HG02870 (cell line): ENCODE data around the gene GPR35.
"Not testable (repeated sequence)": the region's sequence is repeated elsewhere in the genome, so short reads cannot be mapped to it uniquely, and the experiment has no call there.

Source experiments
- ATAC-seq: cut with Tn5 transposase; IDR thresholded peaks from one replicate; pipeline ENCODE4 v1.9.1; 2021; ENCODE audit warnings: mild to moderate bottlenecking, moderate library complexity; ENCODE audit not compliant: unreplicated experiment

GPR35 gene

DNA sequence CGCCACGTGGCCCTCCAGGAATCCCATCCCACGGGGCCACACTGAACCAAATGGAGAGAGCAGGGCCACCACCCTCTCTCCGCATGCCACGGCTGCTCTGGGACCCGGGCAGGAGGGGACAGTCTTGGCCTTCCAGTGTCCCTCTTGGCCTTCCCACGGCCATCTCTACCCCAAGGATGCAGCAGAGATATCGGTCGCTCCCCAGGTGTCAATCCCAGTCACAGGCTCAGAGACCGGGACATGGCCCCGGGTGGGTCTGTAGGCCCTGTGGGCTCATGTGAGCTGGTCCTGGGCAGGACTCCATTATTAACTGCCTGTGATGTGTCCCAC is 23.5 kb upstream of the GPR35 start:
- ATAC-seq = no peak

DNA sequence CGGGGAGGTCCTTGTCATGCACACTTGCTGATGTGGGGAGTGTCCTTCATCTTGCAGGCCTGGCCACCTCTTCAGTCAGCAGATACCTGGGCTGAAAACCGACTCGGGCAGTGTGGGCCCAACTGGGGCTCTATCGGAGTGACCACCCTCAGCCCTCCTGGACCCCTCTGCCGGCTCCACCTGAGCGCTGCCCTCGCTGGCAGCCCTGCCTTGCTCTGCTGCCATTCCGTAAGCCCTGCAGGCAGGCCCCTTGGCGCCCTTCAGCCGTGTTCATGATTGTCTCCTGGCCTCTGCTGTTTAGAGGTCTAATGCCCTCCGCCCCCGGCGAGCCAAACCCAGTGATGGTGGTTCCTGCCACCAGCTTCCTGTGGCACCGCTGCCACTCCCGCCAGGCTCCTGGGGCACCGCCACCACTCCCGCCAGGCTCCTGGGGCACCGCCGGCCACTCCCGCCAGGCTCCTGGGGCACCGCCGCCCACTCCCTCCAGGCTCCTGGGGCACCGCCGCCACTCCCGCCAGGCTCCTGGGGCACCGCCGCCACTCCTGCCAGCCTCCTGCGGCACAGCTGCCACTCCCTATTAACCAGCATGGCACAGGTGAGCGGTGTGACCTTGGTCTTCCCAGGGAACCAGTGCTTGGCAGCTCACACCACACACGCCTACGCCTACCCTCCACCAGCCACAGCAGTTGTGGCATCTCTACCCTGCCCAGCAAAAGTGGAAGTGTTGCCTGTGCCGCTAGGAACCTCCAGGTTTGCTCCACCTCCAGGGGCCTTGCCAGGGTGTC is 22.8 kb upstream of the GPR35 start:
- no peak for ATAC-seq

DNA sequence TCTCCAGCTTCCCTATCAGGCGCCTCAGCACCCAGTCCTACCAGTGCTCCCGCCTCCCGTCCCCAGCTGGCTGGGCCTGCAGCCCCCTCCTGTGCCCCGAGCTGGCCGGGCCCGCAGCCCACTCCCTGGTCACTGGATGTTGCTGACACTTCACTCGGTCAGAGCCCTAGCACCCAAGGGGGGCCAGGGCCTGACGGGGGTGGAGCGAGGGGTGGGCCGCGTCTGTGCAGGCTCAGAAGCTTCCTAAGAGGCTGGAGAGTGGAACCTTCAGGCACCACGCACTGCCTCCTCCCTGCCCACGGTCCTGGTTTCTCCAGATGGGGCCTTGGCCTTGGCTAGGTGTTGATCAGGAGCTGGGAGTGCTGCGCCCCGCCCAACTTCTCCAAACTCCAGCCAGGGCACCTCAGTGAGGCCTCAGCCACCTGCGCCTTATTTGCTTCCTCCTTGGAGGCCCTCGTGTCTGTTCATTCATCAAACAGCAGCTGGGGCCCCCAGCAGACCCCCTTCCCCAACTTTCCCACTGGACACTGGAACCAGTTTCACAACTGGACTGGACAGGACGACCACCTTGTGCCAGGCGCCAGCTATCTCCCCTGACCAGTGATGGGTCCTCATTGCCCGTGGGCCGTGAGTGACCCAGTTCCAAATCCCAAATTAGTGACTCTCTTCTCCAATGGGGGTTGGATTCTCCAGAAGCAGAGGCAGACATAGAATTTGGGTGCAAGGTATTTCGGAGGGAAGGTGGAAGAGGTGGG is 22.0 kb upstream of the GPR35 start:
- no peak for ATAC-seq

DNA sequence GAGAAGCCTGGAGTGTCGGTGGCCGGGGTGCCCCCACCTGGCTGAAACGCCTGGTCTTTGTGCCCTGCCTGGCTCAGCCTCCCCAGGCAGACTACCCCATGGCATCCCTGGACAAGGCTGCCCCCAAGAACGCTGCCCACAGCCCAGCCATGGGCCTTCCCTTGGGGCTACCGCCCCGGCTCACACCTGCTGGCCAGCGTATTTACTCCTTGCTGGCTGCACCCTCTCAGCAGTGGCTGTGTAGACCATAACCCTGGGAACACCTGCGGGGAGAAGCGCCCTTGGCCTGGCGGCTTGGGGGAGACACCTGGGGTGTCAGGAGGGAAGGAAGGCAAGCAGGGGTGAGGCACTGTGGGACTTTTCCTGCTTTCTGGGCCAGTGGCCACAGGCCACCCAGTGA is 21.4 kb upstream of the GPR35 start:
- no peak for ATAC-seq

DNA sequence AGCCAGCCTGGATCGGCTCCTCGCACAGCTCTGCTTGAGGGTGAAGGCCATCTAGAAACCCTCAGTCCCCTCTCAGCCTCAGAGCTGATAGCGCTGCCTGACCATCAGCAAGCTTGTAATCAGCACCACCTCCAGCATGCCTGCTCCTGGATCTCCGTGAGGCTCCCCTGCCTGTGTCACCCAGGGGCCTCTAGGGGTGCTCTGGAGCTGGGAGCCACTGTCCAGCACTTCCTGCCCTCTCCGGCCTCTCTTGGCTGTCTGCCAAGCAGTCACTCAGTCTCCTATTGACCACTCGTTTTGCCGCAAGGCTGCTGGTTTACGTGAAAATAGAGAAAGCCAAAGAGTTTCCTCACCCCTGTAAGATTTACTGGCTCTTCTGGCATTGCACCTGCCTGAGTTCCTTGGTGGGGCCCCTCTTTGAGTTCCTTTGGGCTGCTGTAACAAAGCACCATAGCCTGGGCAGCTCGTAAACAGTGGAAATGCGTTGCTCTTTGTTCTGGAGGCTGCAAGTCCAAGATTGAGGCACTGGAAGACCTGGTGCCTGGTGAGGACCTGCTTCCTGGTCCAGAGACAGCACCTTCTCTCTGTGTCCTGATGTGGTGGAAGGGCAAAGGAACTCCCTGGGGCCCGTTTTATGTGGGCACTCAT is 20.9 kb upstream of the GPR35 start:
- ATAC-seq = no peak

DNA sequence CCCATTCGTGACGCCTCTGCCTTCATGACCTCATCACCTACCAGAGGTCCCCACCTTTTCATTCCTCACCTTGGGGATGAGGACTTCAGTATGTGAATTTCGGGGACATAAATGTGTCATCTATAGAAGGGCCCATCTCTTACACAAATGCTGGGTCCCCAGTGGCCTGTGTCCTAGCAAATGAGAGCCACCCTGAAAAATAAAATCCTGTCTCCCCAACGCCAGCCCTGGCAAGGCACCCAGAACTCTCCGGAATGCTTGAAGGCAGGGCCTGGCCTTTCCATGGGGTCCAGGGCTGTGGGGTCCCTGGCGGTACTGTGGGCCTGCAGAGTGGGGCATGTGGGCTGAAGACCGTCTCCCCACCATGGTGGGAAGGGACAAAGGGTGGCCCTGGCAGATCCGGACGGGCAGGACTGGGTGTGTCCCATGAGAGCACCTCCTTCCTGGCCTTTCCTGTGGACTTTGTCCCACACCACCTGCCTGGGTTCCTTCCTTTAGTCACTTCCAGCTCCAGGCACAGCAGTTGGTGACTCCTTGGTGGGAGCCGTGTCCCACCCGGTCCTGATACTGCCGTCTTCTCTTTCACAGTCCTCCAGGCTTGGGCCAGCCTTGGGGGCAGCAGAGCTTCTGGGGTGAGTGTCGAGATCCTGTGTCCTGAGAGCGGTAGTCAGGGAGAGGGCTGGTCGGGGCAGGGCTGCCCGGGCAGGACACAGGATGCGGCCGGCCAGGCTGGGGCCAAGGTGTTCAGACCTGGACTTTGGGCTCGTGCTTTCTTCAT is 20.2 kb upstream of the GPR35 start:
- ATAC-seq = no peak

DNA sequence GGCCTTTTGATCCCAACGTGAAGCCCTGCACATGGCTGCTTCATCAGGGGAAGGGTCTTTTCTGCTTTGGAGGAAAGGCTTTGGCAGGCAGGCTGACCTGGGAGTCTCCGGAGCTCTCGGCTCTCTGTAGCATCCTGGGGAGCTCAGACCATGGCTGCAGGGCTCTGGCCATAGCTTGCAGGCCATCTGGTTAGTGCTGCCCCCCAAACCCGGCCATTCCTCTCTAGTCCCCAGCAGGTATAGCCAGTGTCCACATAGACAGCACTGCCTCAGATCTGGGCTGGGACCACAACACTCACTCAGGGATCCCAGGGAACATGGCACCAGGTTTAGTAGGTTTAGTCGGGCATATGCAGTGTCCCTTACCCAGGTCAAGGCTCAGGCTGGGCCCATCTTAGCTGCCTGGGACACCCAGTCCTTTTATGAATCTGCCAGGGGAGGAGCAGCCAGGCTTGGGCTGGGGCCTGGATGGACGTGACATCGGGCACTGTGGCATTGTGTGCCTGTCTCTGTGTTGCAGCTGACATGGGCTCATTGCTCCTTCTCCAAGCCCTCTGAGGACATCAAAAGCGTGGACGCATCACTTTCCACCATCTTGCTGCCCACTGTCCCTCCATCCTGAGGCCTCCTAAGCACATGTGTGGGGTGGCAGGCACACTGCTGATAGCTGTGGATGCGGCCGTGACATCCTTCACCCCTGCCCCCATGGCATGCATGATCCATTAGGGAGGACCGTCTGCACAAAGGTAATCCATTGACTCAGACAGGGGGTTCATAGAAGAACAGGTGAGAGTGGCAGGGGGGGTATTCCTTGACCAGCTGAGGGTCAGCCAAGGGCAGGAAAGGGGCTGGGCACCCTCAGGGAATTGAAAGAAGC is 19.2 kb upstream of the GPR35 start:
- no peak for ATAC-seq

DNA sequence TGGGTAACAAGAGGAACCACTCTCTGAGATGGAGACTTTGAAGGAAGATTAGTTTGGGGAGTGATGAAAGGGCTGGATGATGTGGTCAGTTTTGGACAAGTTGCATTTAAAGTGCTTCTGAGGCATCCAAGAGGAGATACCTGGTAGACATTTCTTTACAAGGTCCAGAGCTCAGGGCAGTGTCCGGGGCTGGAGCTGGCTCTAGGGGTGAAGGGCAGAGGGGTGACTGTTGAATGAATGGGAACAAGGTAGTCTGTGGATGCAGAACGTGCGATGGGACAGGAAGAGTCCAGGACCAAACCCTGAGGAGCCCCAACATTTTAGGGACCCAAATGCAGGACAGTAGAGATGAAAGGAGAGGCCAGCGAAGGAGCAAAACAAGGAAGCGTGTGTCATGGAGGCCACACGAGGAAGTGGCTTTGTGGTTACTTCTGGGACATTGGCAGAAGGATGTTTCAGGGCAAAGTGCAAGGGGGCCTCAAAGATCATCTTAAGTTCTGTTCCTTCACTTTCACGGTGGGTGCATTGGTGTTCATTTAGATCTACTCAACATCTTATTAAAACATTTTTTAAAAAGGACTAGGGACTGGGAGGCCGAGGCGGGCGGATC is 13.6 kb upstream of the GPR35 start:
- no peak for ATAC-seq

DNA sequence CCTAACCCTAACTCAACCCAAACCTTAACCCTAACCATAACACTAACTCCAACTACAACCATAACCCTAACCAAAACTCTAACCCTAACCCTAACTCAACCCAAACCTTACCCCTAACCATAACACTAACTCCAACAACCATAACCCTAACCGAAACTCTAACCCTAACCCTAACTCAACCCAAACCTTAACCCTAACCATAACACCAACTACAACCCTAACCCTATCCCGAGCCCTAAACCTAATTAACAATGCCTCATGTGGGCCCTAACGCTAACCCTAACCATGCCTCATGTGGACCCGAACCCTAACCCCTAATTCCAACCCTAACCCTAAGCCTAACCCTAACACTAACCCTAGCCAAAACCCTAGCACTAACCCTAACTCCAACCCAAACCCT is 11.5 kb upstream of the GPR35 start:
- no peak for ATAC-seq

DNA sequence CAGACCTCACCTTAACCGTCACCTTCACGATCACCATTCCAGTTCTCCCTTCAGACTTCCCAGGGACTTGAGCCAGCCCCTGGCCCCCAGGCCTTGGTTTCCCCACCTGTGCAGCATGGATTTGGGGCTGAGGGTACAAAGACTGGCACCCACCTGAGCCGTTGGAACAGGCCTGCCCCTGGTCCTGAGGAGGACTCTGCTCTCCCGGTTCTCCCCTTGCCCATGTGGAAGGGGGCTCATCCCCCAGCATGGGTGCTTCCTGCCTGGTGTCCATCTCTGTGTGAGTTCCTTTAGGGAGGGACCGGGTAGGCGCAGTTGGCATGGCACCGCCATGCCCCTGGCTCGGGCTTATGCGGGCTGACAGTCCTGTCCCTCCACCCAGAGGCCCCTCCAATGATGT is 10.9 kb upstream of the GPR35 start:
- ATAC-seq = no peak

DNA sequence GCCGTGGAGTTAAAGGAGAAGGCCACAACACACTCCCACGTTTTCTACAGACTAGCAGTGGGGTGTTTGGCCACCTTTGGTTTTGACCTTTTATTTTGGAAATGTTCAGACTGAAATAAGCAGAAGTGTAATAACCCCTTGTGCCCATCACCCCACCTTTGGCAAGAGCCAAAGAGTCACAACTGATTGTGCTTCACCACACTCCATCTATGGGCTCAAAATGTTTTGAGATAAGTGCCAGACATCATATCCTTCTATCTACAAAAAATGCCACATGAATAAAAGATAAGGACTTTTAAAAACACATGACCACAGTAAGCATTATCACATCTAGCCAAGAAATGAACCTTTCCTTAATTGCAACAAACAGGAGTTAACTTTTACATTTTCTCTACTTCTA is 9.9 kb upstream of the GPR35 start:
- ATAC-seq = no peak

DNA sequence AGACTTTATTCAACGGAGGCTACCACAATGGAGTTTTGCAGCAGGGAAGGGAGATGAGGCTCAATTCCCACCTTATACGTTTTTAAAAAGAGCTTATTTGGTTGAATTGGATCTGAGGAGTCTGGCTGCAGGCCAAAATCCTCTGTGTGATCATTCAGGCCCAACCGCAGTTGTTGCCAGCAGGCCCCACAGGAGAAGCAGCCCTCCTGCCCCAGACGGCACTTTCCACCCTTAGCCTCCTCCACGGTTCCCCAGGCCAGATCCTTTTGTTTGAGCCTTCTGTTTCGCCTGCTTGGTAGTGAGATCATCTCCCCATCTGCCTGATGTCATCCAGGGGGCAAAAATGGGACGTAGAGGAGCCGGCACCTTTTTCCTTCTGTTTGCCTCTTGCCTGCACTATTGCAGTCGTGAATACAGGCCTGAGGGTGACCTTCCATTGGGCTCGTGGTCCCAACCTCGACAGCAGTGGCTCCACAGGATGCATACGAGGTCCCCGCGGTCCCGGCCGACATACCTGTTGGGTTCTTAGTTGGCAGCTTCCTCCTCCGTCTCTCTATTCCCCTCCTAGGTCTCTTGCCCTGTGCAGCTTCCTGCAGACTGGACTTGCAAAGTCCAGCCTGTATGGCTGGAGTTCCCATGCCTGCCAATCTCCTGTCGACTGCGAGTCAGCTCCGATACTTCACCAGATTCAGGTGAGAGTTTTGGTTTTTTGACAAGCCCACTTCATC is 9.3 kb upstream of the GPR35 start:
- no peak for ATAC-seq

DNA sequence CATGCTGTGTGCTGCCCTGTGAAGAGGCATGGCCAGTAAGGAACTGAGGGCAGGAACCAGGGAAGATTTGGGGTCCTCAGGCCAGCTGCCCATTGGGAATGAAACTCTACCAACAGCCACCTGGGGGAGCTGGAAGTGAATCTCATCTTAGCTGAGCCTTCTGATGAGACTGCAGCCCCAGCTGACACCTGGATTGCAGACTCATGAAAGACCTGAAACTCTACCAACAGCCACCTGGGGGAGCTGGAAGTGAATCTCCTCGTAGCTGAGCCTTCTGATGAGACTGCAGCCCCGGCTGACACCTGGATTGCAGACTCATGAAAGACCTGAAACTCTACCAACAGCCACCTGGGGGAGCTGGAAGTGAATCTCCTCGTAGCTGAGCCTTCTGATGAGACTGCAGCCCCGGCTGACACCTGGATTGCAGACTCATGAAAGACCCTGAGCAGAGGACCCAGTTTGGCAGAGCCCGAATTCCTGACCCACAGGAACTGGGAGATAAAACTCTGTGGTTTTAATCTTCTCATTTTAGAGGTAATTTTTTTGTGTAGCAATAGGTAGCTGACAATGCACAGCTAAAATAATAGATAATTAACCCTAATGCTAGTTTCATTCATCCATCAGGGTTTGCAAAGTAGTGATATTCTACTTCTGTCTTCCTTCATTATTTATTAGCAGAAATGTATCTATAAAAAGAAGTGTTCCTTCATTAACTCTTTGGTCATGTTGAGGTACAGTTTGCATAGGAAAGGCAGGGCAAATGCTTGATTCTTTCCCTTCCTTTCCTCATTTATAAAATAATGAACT is 8.2 kb upstream of the GPR35 start:
- ATAC-seq = not testable (repeated sequence)

DNA sequence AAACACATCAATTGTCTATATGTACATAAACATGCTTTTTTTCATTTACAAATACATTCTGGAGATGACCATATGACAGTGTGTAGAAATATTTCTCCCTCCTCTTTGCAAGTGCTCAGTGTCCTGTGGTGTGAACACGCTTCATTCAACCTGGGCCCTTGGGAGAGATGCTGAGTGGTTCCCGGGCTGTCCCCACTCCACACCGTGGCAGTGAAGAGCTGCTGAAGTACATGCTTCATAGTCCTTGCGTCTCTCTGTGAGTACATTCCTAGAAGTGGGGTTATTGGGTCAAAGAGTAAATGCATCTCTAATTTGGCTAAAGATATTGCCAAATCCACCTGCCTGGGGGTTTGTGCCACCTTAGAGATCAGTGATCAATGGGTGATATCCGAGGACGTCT is 6.5 kb upstream of the GPR35 start:
- no peak for ATAC-seq

DNA sequence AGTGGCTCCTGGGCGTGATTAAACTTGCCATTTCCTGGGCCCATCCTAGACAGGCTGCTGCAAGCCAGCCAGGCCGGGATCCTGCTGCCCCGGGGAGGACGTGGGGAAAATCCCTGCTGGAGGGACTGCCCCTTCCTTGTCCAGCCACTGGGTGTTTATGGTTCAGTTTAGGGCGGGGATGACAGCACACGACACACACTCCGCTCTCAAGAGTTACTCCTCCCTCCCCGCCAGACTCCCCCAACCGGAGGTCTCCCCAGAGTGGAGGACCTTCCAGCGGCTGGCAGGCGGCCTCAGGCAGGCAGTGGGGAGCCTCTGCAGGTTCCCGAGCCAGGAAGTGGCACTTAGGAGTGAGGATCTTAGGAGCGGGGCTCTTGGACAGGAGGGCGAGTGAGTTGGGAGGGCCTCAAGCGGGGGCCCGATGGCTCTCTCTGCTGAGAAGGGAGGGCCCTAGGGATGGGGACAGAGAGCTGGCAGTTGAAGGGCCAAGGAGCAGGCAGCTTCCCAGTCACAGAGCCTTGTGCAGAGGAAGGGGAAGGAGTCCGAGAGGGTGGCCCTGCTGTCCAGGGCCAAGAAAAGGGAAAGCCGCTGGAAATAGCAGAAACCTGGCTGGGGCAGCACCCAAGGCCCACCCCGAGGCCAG is 5.7 kb upstream of the GPR35 start:
- ATAC-seq = no peak

DNA sequence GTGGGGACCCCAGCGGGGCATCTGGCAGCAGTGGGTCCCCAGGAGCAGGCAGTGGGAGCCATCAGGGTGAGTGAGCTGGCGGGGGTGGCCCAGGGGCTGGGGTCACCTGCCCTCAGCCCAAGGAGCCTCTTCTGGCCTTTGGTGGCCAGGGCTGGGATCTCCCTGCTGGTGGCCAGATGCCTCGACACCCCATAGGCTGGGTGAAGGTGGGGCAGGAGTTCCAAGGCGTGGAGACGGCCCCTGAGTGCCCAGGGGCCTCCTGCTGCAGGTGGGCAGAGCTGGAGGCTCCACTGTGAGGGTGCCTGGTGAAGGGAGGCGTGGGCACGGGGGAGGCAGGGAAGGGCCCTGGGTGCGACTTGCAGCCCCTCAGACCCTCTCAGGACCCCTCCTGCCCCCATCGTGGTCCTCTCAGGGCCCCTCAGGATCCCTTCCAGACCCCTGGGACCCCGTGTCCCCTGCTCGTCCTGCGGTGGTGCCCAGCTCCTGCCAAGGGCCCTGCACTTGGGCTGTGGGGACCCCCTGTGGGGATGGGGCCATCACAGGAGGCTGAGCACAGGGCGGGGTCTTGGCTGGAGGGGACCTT is 5.0 kb upstream of the GPR35 start:
- no peak for ATAC-seq

DNA sequence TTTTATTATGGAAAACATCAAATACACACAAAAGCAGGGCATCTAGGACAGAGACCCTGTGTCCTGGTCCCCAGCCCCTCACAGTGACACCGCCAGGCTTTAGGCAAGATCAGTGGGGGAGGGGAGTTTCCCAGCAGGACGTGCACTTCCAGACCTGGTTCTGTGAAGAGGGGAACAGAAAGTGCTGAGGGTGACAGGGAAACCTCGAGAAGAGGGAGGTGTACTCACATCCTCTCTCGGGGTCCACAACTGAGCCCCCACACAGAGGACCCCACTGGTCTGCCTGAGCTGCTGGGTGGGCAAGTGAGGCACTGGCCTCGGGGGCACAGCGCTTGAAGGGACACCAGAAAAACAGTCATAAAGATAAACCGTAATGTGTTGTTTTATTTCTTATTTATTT is 4.4 kb upstream of the GPR35 start:
- ATAC-seq = no peak

DNA sequence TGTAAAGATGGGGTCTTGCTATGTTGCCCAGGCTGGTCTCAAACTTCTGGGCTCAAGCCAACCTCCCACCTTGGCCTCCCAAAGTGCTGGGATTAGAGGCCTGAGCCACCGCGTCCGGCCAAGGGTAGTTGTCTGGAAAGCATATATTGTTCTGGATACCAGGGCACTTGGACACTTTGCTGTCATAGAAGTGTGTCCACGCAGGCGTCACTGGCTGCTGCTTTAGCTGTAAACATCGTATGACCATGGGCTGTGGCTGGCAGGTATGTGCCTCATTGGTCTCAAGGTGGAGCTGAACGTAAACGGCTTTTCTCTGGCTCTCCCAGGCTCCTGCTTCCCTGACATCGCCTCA is 3.2 kb upstream of the GPR35 start:
- ATAC-seq = no peak
